ENCODE data around the gene GPD1L.

DNA sequence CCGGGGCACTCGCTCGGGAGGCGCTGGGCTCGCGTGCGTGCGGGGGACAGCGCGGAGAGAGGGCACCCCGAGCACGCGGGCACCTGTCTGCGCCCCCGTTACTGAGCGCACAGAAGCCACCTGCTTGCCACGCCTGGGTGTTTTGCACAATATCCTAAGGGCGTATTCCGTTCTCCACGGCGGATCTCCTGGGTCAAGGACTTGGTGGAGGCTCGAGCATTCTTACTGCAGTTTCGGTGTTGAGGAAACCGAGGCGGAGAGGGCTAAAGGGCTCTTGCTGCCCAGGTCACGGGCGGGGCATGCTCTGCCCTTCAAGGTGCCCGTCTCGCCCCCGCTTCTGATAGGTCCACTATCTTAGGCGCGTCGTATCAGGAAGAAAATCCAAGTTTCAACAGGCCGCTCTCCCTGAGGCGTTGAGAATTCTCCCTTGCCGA is 526 bp downstream of the GPD1L start:
- TF ChIP-seq CHD2 (IDR thresholded peaks at IDR 0.05; ENCODE audit: low read depth, low read length) = no peak
- no peak for TF ChIP-seq POLR2AphosphoS5 (IDR thresholded peaks at IDR 0.05; ENCODE audit: low read depth, low read length)
- TF ChIP-seq NFATC3 (CRISPR knock-in tag; IDR thresholded peaks at IDR 0.05) = no peak
- no peak; the same call in 1 of the 2 replicates for TF ChIP-seq EED (CRISPR knock-in tag; IDR thresholded peaks at IDR 0.05)
- no peak for TF ChIP-seq SKI (IDR thresholded peaks at IDR 0.05; ENCODE audit: partially characterized antibody)
- no peak for TF ChIP-seq EP300 (IDR thresholded peaks at IDR 0.05; ENCODE audit: low read depth in 2 of 2, low read length in 2 of 2)
- no peak for TF ChIP-seq EP300 (CRISPR knock-in tag; IDR thresholded peaks at IDR 0.05; ENCODE audit: borderline replicate concordance)
- TF ChIP-seq, protein P1, sequence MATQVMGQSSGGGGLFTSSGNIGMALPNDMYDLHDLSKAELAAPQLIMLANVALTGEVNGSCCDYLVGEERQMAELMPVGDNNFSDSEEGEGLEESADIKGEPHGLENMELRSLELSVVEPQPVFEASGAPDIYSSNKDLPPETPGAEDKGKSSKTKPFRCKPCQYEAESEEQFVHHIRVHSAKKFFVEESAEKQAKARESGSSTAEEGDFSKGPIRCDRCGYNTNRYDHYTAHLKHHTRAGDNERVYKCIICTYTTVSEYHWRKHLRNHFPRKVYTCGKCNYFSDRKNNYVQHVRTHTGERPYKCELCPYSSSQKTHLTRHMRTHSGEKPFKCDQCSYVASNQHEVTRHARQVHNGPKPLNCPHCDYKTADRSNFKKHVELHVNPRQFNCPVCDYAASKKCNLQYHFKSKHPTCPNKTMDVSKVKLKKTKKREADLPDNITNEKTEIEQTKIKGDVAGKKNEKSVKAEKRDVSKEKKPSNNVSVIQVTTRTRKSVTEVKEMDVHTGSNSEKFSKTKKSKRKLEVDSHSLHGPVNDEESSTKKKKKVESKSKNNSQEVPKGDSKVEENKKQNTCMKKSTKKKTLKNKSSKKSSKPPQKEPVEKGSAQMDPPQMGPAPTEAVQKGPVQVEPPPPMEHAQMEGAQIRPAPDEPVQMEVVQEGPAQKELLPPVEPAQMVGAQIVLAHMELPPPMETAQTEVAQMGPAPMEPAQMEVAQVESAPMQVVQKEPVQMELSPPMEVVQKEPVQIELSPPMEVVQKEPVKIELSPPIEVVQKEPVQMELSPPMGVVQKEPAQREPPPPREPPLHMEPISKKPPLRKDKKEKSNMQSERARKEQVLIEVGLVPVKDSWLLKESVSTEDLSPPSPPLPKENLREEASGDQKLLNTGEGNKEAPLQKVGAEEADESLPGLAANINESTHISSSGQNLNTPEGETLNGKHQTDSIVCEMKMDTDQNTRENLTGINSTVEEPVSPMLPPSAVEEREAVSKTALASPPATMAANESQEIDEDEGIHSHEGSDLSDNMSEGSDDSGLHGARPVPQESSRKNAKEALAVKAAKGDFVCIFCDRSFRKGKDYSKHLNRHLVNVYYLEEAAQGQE (IDR thresholded peaks at IDR 0.05; ENCODE audit: borderline replicate concordance in 1 of 2, low read depth in 1 of 2, low read length in 2 of 2) = no peak
- TF ChIP-seq TAF1 (CRISPR knock-in tag; IDR thresholded peaks at IDR 0.05) = no peak
- no peak for TF ChIP-seq ZSCAN30 (CRISPR knock-in tag; IDR thresholded peaks at IDR 0.05)
- TF ChIP-seq, protein P2, sequence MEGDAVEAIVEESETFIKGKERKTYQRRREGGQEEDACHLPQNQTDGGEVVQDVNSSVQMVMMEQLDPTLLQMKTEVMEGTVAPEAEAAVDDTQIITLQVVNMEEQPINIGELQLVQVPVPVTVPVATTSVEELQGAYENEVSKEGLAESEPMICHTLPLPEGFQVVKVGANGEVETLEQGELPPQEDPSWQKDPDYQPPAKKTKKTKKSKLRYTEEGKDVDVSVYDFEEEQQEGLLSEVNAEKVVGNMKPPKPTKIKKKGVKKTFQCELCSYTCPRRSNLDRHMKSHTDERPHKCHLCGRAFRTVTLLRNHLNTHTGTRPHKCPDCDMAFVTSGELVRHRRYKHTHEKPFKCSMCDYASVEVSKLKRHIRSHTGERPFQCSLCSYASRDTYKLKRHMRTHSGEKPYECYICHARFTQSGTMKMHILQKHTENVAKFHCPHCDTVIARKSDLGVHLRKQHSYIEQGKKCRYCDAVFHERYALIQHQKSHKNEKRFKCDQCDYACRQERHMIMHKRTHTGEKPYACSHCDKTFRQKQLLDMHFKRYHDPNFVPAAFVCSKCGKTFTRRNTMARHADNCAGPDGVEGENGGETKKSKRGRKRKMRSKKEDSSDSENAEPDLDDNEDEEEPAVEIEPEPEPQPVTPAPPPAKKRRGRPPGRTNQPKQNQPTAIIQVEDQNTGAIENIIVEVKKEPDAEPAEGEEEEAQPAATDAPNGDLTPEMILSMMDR (CRISPR knock-in tag; IDR thresholded peaks at IDR 0.05) = no peak
- no peak for TF ChIP-seq GABPA (IDR thresholded peaks at IDR 0.05; ENCODE audit: low read depth, low read length)
- no peak for TF ChIP-seq GABPA (CRISPR knock-in tag; IDR thresholded peaks at IDR 0.05; ENCODE audit: low read depth)
- TF ChIP-seq, protein P3, sequence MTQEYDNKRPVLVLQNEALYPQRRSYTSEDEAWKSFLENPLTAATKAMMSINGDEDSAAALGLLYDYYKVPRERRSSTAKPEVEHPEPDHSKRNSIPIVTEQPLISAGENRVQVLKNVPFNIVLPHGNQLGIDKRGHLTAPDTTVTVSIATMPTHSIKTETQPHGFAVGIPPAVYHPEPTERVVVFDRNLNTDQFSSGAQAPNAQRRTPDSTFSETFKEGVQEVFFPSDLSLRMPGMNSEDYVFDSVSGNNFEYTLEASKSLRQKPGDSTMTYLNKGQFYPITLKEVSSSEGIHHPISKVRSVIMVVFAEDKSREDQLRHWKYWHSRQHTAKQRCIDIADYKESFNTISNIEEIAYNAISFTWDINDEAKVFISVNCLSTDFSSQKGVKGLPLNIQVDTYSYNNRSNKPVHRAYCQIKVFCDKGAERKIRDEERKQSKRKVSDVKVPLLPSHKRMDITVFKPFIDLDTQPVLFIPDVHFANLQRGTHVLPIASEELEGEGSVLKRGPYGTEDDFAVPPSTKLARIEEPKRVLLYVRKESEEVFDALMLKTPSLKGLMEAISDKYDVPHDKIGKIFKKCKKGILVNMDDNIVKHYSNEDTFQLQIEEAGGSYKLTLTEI (CRISPR knock-in tag; conservative IDR thresholded peaks at IDR 0.05) = no peak
